ENCODE data around the gene SLIT3. TPM values are rescaled to one million over a fixed set of nuclear protein-coding genes. Genes with fewer than 3 reads are reported as not detected.

Gene SLIT3
- total RNA-seq, 4 donors from 2014 or later = 0.72 to 37.4 (median 5.3) TPM

GRCh38 chr5:168752012-168752411 lies 548.9 kb downstream of the SLIT3 start:
- no peak overlapping the region for H3K27ac ChIP-seq
- peaks cover 0 to 15% (median 0%) of the 10 kb centered on the region in 3 donors for H3K36me3 ChIP-seq
- intact Hi-C loops (cut with DNase I) = no loop called here
- no peaks in the 10 kb centered on the region for H3K9me3 ChIP-seq
- DNase-seq = no peak
- no peaks in the 10 kb centered on the region for H3K4me1 ChIP-seq
- WGBS, 2 donors = 90 to 95% methylated on average over 3 of the region's 3 CpGs
- no peak overlapping the region for H3K4me3 ChIP-seq
- TF ChIP-seq POLR2A (IDR thresholded peaks at IDR 0.05) = no peak
- no peak for TF ChIP-seq CTCF (IDR thresholded peaks at IDR 0.05)
- peaks cover 0 to 30% (median 0%) of the 10 kb centered on the region in 4 donors for H3K27me3 ChIP-seq

- TF ChIP-seq CTCF (IDR thresholded peaks at IDR 0.05) = no peak
- TF ChIP-seq POLR2A (IDR thresholded peaks at IDR 0.05) = no peak
- Histone ChIP-seq H3K4me1 (no peaks in the 10 kb centered on the region), H3K9me3 (no peaks in the 10 kb centered on the region), H3K27ac (no peak overlapping the region), H3K36me3 (peaks cover 0 to 15% (median 0%) of the 10 kb centered on the region in 3 donors), H3K27me3 (peaks cover 0 to 23% (median 0%) of the 10 kb centered on the region in 4 donors), H3K4me3 (no peak overlapping the region)
- 68 to 73% methylated on average over 6 of the region's 6 CpGs for WGBS, 2 donors
- intact Hi-C loops (cut with DNase I) = no loop called here
- no peak for DNase-seq
Measured at GRCh38 chr5:168750926-168751325, 550.0 kb downstream of the SLIT3 start.

- 82 to 83% methylated on average over 2 to 11 of the region's 11 CpGs for WGBS, 2 donors
- H3K27ac ChIP-seq = no peak overlapping the region
- TF ChIP-seq POLR2A (IDR thresholded peaks at IDR 0.05) (no peak), CTCF (IDR thresholded peaks at IDR 0.05) (no peak)
- intact Hi-C loops (cut with DNase I) = no loop called here
- H3K9me3 ChIP-seq = no peaks in the 10 kb centered on the region
- H3K4me3 ChIP-seq = no peak overlapping the region
- no peak for DNase-seq
- peaks cover 0 to 15% (median 0%) of the 10 kb centered on the region in 3 donors for H3K36me3 ChIP-seq
- peaks cover 0 to 18% (median 0%) of the 10 kb centered on the region in 4 donors for H3K27me3 ChIP-seq
- H3K4me1 ChIP-seq = no peaks in the 10 kb centered on the region
Measured at GRCh38 chr5:168749391-168750100, 551.4 kb downstream of the SLIT3 start.

GRCh38 chr5:168747987-168748777 lies 552.8 kb downstream of the SLIT3 start:
- no peak overlapping the region for H3K27ac ChIP-seq
- TF ChIP-seq CTCF (IDR thresholded peaks at IDR 0.05) (peak in 3 of 6 experiments; percentile 33 to 52 (median 41)), POLR2A (IDR thresholded peaks at IDR 0.05) (no peak)
- peaks cover 0 to 7% (median 0%) of the 10 kb centered on the region in 3 donors for H3K36me3 ChIP-seq
- DNase-seq = no peak
- no peaks in the 10 kb centered on the region for H3K9me3 ChIP-seq
- WGBS, 2 donors = 66 to 82% methylated on average over 9 to 11 of the region's 19 CpGs
- H3K27me3 ChIP-seq = peaks cover 0 to 18% (median 0%) of the 10 kb centered on the region in 4 donors
- H3K4me3 ChIP-seq = no peak overlapping the region
- intact Hi-C loops (cut with DNase I) = no loop called here
- no peaks in the 10 kb centered on the region for H3K4me1 ChIP-seq
